Prostate gland (tissue), 2 donors: ENCODE measurements around the gene DNAJB1.

ENCODE experiments used
- POLR2A ChIP-seq: fragments of 450-650 bp; IDR thresholded peaks from one replicate; pipeline ENCODE4 v1.6.1; 2016; ENCODE audit warnings: antibody characterized with exemption, mild to moderate bottlenecking
- POLR2AphosphoS5 ChIP-seq: sonication (generic); formaldehyde crosslinking; IDR thresholded peaks from one replicate; pipeline ENCODE4 v1.6.1; 2017; ENCODE audit warnings: antibody characterized with exemption
- TF ChIP-seq, protein P1 (sequence below), 4 experiments: fragments of 200-600 bp in 2 of 4; fragments of 450-650 bp in 2 of 4; sonication (generic) in 2 of 4; IDR thresholded peaks; 1 replicate in 3 of 4; 2 replicates in 1 of 4; pipeline ENCODE4 v1.5.1; 2016 to 2019; ENCODE audit warnings: antibody characterized with exemption in 4 of 4, mild to moderate bottlenecking in 2 of 4, moderate library complexity in 2 of 4

DNA sequence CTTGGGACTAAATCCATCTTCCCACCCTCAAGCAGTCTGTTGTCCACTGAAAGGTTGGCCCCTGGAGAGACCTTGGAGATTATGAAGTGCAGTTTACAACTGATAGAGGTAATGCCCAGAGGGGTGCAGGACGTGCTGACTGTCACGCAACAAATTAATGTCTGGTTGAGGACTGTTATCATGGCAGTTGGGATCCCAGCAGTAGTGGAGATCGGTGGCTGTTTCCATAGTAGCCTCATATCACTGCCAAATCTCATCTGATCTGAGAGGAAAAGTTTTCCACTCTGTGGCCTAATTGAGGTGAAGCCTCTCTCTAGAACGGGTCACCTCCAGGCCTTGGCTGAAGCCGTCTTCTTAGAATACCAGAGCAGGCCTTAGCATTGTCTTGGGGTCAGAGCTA is 15.3 kb upstream of the DNAJB1 start:
- TF ChIP-seq POLR2AphosphoS5 (no peak), POLR2A (no peak)
- TF ChIP-seq, protein P1, sequence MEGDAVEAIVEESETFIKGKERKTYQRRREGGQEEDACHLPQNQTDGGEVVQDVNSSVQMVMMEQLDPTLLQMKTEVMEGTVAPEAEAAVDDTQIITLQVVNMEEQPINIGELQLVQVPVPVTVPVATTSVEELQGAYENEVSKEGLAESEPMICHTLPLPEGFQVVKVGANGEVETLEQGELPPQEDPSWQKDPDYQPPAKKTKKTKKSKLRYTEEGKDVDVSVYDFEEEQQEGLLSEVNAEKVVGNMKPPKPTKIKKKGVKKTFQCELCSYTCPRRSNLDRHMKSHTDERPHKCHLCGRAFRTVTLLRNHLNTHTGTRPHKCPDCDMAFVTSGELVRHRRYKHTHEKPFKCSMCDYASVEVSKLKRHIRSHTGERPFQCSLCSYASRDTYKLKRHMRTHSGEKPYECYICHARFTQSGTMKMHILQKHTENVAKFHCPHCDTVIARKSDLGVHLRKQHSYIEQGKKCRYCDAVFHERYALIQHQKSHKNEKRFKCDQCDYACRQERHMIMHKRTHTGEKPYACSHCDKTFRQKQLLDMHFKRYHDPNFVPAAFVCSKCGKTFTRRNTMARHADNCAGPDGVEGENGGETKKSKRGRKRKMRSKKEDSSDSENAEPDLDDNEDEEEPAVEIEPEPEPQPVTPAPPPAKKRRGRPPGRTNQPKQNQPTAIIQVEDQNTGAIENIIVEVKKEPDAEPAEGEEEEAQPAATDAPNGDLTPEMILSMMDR (IDR thresholded peaks at IDR 0.05) = no peak
